SK-N-SH (cell line): Measurements from ENCODE around the gene DHPS.

Source experiments
- CTCF ChIP-seq: fragments of 200-600 bp; sonication (generic); IDR thresholded peaks from 2 replicates; pipeline ENCODE4 v1.6.1; 2017; ENCODE audit warnings: antibody characterized with exemption, mild to moderate bottlenecking, moderate library complexity
- EZH2phosphoT487 ChIP-seq: fragments of 200-600 bp; sonication (generic); IDR thresholded peaks from 2 replicates; pipeline ENCODE4 v1.6.1; 2017; ENCODE audit warnings: low read depth, mixed run types, mild to moderate bottlenecking, antibody characterized with exemption, moderate library complexity, borderline replicate concordance
- GABPA ChIP-seq: IDR thresholded peaks from 2 replicates; pipeline ENCODE4 v1.4.0; 2012; ENCODE audit warnings: low read depth, mild to moderate bottlenecking
- IRF3 ChIP-seq: fragments of 150-350 bp; IDR thresholded peaks from 2 replicates; pipeline ENCODE4 v1.6.1; 2016; ENCODE audit warnings: mild to moderate bottlenecking, low read depth, low read length
- RAD21 ChIP-seq: IDR thresholded peaks from 2 replicates; pipeline ENCODE4 v1.6.1; 2012; ENCODE audit warnings: mild to moderate bottlenecking, low read length

GRCh38 chr19:12668932-12669269 lies 12.8 kb downstream of the DHPS start:
- TF ChIP-seq CTCF (no peak), GABPA (no peak), EZH2phosphoT487 (no peak), RAD21 (no peak), IRF3 (no peak)
